ENCODE results near the gene KCNQ2. TPM values are rescaled to one million over a fixed set of nuclear protein-coding genes. Genes with fewer than 3 reads are reported as not detected.

Gene KCNQ2
- total and polyA plus RNA-seq, 10 of the 15 experiments (the other 5 are each of a cell fraction or from before 2014, with no cell fraction given): 0.06 to 0.49 (median 0.26) TPM; not detected in 7

DNA sequence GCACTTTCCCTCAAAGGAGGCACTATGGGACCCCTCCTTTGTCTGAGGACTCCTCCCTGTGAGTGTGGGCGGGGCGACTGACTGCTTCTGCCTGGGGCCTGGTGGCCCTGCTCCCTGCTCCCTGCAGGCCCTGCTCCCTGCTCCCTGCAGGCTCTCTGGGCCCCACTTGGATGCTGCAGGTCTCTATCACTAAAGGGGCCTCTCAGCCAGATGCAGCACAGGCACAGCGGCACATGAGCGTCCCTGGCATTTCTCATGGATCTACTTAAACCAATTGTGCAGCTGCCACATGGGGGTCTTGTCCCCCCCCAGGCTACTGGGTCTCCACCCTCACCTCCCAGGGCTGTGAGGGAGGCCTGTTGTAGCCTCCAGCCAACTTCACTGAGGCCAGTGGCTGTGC, 18.6 kb upstream of the KCNQ2 start (continued):
- TF ChIP-seq CEBPB (IDR thresholded peaks at IDR 0.05; ENCODE audit: borderline replicate concordance in 1 of 2, low read depth in 2 of 2, low read length in 2 of 2) (no peak), CBX3 (IDR thresholded peaks at IDR 0.05; ENCODE audit: borderline replicate concordance, low read depth) (no peak), TCF12 (IDR thresholded peaks at IDR 0.05; ENCODE audit: low read depth, low read length) (no peak)

DNA sequence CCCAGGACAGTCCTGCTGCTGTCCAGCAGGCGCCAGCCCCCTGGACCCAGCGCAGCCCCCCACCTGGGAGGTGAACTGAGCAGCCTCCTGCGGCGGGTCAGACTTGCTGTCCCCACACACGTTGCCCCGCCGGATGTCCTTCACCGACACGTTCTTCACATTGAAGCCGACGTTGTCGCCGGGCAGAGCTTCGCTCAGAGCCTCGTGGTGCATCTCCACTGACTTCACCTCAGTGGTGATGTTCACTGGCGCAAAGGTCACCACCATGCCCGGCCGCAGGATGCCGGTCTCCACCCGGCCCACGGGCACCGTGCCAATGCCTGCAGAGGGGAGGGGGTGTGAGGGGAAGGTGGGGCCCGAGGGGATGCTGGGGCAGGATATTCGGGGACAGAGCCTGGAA, 18.0 kb upstream of the KCNQ2 start:
- H3K9ac ChIP-seq (ENCODE audit: control insufficient read depth, insufficient read depth, low read length): no peak overlapping the region
- CTCF ChIA-PET: no interaction called here
- WGBS (ENCODE audit: insufficient coverage, insufficient replicate concordance, low lambda C conversion rate, missing lambda C conversion rate): 48% methylated on average over 22 of the region's 24 CpGs

More for the DNA sequence above, 18.0 kb upstream of the KCNQ2 start:
- intact Hi-C loops (cut with micrococcal nuclease; ENCODE audit: unreplicated experiment) (no loop called here), in situ Hi-C loops (cut with MboI) (no loop called here)
- H4K20me1 ChIP-seq (ENCODE audit: control insufficient read depth, insufficient read depth): no peaks in the 10 kb centered on the region
- FAIRE-seq (no peak), ATAC-seq (no peak), DNase-seq (ENCODE audit: low read depth, low spot score) (no peak)
- no peak overlapping the region for H3K4me2 ChIP-seq (ENCODE audit: control insufficient read depth, insufficient read depth)
- no TSS peak for BruUV-seq (replicated peaks)
- H3K4me3 ChIP-seq: no peak overlapping the region
- H3K9me3 ChIP-seq (replicated peaks; ENCODE audit: control insufficient read depth, insufficient read depth, low read length): no peaks in the 10 kb centered on the region
- no peak overlapping the region for H3K27ac ChIP-seq (ENCODE audit: control insufficient read depth, insufficient read depth)
- RAD21 ChIA-PET (ENCODE audit: unreplicated experiment): no interaction called here
- no peaks in the 10 kb centered on the region for H3K36me3 ChIP-seq (ENCODE audit: control insufficient read depth in 2 of 2, insufficient read depth in 2 of 2, low read length in 1 of 2)
- POLR2A ChIA-PET: no interaction called here
- H3K79me2 ChIP-seq (ENCODE audit: control insufficient read depth, insufficient read depth, low read length): no peaks in the 10 kb centered on the region
- H2AFZ ChIP-seq (ENCODE audit: control insufficient read depth, low read depth, low read length): no peak overlapping the region
- TF ChIP-seq BACH1 (IDR thresholded peaks at IDR 0.05; ENCODE audit: borderline replicate concordance): no peak
- TF ChIP-seq STAT1 (conservative IDR thresholded peaks at IDR 0.05): no peak
- no peak for TF ChIP-seq MXI1 (IDR thresholded peaks at IDR 0.05; ENCODE audit: low read depth, low read length)
- TF ChIP-seq NKRF (conservative IDR thresholded peaks at IDR 0.05): no peak
- no peak for TF ChIP-seq CTCF (IDR thresholded peaks at IDR 0.05 in 2 of 3, conservative IDR thresholded peaks at IDR 0.05 in 1 of 3; ENCODE audit: control insufficient read depth in 2 of 3, extremely low read depth in 1 of 3, insufficient read depth in 1 of 3, low read depth in 3 of 3, low read length in 3 of 3)
- no peak for TF ChIP-seq ATF2 (IDR thresholded peaks at IDR 0.05; ENCODE audit: low read length)
- no peaks in the 10 kb centered on the region for H3K4me1 ChIP-seq (ENCODE audit: control insufficient read depth, insufficient read depth, low read length)
- peaks cover 0 to 1% of the 10 kb centered on the region in 2 experiments; a peak in 1 of 4 replicates for H3K27me3 ChIP-seq (replicated peaks in 1 of 2; ENCODE audit: control insufficient read depth in 2 of 2, insufficient read depth in 2 of 2, low read length in 1 of 2)
- SMC1A ChIA-PET (ENCODE audit: uncharacterized antibody, unreplicated experiment): no interaction called here
